ENCODE results near the gene TLR9.

- TF ChIP-seq CTCF (IDR thresholded peaks at IDR 0.05), result no peak
- TF ChIP-seq, protein P1, sequence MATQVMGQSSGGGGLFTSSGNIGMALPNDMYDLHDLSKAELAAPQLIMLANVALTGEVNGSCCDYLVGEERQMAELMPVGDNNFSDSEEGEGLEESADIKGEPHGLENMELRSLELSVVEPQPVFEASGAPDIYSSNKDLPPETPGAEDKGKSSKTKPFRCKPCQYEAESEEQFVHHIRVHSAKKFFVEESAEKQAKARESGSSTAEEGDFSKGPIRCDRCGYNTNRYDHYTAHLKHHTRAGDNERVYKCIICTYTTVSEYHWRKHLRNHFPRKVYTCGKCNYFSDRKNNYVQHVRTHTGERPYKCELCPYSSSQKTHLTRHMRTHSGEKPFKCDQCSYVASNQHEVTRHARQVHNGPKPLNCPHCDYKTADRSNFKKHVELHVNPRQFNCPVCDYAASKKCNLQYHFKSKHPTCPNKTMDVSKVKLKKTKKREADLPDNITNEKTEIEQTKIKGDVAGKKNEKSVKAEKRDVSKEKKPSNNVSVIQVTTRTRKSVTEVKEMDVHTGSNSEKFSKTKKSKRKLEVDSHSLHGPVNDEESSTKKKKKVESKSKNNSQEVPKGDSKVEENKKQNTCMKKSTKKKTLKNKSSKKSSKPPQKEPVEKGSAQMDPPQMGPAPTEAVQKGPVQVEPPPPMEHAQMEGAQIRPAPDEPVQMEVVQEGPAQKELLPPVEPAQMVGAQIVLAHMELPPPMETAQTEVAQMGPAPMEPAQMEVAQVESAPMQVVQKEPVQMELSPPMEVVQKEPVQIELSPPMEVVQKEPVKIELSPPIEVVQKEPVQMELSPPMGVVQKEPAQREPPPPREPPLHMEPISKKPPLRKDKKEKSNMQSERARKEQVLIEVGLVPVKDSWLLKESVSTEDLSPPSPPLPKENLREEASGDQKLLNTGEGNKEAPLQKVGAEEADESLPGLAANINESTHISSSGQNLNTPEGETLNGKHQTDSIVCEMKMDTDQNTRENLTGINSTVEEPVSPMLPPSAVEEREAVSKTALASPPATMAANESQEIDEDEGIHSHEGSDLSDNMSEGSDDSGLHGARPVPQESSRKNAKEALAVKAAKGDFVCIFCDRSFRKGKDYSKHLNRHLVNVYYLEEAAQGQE (IDR thresholded peaks at IDR 0.05; ENCODE audit: insufficient read depth in 1 of 2, low read depth in 2 of 2, low read length in 1 of 2), result no peak
These were observed 3.7 kb downstream of the TLR9 start for GRCh38 chr3:52221563-52222318.
